ENCODE measurements around the gene TC2N.
"Not testable (repeated sequence)": the region's sequence is repeated elsewhere in the genome, so short reads cannot be mapped to it uniquely, and the experiment has no call there.

Gene TC2N

GRCh38 chr14:91872517-91873470, 5.5 kb upstream of the TC2N start:
- in situ Hi-C loops (cut with HindIII; ENCODE audit: low sequenced_read_pairs) = no loop called here

GRCh38 chr14:91872011-91872501, 4.7 kb upstream of the TC2N start:
- DNase-seq (ENCODE audit: low read depth) = no peak
- no peak for TF ChIP-seq CTCF (IDR thresholded peaks at IDR 0.05; ENCODE audit: low read depth, low read length, missing control alignments)
- in situ Hi-C loops (cut with HindIII; ENCODE audit: low sequenced_read_pairs) = no loop called here
- no peak overlapping the region for H3K4me3 ChIP-seq (ENCODE audit: low read depth, low read length)

More at GRCh38 chr14:91872517-91873470, 5.5 kb upstream of the TC2N start:
- no peak for TF ChIP-seq CTCF (IDR thresholded peaks at IDR 0.05; ENCODE audit: low read depth, low read length, missing control alignments)
- peak; percentile 65 for DNase-seq (ENCODE audit: low read depth)
- no peak overlapping the region for H3K4me3 ChIP-seq (ENCODE audit: low read depth, low read length)

DNA sequence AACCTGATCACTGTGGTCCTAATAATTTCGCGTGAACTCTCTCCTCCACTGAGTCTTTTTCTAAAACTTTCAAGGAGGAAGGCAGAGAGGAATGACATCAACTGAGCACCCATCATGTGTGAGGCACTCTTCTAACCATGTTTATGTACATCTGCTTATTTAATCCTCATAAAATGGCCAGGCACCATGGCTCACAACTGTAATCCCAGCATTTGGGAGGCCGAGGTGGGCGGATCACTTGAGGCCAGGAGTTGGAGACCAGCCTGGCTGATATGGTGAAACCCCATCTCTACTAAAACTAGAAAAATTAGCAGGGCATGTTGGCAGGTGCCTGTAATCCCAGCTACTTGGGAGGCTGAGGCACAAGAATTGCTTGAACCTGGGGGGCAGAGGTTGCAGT, 4.1 kb upstream of the TC2N start:
- H3K4me3 ChIP-seq (ENCODE audit: low read depth, low read length); in situ Hi-C loops (cut with HindIII; ENCODE audit: low sequenced_read_pairs); DNase-seq (ENCODE audit: low read depth): not testable (repeated sequence)

GRCh38 chr14:91870890-91871289, 3.6 kb upstream of the TC2N start:
- in situ Hi-C loops (cut with HindIII; ENCODE audit: low sequenced_read_pairs) = no loop called here
- DNase-seq (ENCODE audit: low read depth) = no peak
- no peak overlapping the region for H3K4me3 ChIP-seq (ENCODE audit: low read depth, low read length)
- no peak for TF ChIP-seq CTCF (IDR thresholded peaks at IDR 0.05; ENCODE audit: low read depth, low read length, missing control alignments)

DNA sequence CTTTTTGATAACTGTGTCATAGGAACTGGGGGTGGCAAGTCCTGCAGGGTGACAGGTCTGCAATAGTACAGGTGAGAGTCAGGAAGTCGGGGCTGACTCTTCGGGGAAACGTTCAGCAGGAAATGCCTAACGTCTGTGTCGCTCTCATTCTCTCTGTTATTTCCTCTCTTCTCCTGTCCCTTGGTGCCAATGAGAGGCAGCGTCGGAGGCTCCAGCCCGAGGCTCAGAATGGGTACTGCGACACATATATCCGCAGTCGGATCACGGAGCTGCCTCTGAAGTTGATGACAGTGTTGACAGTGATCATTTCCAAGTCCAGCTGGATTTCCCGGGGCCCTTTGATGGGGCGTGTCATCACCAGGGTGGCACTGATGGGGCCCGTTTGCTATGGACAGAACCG, 2.7 kb upstream of the TC2N start:
- in situ Hi-C loops (cut with HindIII; ENCODE audit: low sequenced_read_pairs) = no loop called here
- TF ChIP-seq CTCF (IDR thresholded peaks at IDR 0.05; ENCODE audit: low read depth, low read length, missing control alignments) = no peak
- no peak overlapping the region for H3K4me3 ChIP-seq (ENCODE audit: low read depth, low read length)
- DNase-seq (ENCODE audit: low read depth) = no peak

- DNase-seq (ENCODE audit: low read depth) = peak; percentile 49
- in situ Hi-C loops (cut with HindIII; ENCODE audit: low sequenced_read_pairs) = no loop called here
- no peak for TF ChIP-seq CTCF (IDR thresholded peaks at IDR 0.05; ENCODE audit: low read depth, low read length, missing control alignments)
Observed at GRCh38 chr14:91869556-91869955, 2.2 kb upstream of the TC2N start.

More at GRCh38 chr14:91869556-91869955, 2.2 kb upstream of the TC2N start:
- no peak overlapping the region for H3K4me3 ChIP-seq (ENCODE audit: low read depth, low read length)

Data from astrocyte of the cerebellum (primary cell).